ENCODE measurements around the gene PPP4R4. TPM values are rescaled to one million over a fixed set of nuclear protein-coding genes. Genes with fewer than 3 reads are reported as not detected.
"Not testable (repeated sequence)": the region's sequence is repeated elsewhere in the genome, so short reads cannot be mapped to it uniquely, and the experiment has no call there.

The PPP4R4 gene
- total RNA-seq, 1 donor from 2014 or later: not detected

DNA sequence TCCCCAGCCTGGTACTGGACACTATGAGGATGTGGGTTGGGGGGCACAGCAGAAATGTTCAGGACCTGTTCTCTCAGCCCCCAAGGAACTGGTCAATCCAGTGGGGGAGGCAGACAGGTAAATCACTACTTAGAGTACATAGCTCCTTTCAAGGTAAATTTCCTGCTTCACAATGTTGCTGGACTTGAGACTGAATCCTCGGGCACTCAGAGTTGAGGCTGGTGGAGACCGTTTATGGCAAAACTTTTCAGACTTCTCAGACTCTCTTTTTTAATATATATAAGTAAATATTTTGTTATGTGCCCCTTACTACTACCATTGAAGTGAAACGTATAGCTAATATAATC is 119.4 kb downstream of the PPP4R4 start:
- ATAC-seq (ENCODE audit: low read depth): no peak
- H3K27me3 Mint-ChIP-seq: no peaks in the 10 kb centered on the region
- no peaks in the 10 kb centered on the region for H3K36me3 Mint-ChIP-seq (ENCODE audit: low read depth)
- intact Hi-C loops (cut with micrococcal nuclease): no loop called here
- no peak for DNase-seq
- H3K4me3 Mint-ChIP-seq: no peak overlapping the region
- CTCF ChIA-PET: no interaction called here
- TF ChIP-seq, protein P1, sequence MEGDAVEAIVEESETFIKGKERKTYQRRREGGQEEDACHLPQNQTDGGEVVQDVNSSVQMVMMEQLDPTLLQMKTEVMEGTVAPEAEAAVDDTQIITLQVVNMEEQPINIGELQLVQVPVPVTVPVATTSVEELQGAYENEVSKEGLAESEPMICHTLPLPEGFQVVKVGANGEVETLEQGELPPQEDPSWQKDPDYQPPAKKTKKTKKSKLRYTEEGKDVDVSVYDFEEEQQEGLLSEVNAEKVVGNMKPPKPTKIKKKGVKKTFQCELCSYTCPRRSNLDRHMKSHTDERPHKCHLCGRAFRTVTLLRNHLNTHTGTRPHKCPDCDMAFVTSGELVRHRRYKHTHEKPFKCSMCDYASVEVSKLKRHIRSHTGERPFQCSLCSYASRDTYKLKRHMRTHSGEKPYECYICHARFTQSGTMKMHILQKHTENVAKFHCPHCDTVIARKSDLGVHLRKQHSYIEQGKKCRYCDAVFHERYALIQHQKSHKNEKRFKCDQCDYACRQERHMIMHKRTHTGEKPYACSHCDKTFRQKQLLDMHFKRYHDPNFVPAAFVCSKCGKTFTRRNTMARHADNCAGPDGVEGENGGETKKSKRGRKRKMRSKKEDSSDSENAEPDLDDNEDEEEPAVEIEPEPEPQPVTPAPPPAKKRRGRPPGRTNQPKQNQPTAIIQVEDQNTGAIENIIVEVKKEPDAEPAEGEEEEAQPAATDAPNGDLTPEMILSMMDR (IDR thresholded peaks at IDR 0.05): no peak
- no peaks in the 10 kb centered on the region for H3K9me3 Mint-ChIP-seq
- POLR2A ChIA-PET: no interaction called here
- H3K4me1 Mint-ChIP-seq: no peaks in the 10 kb centered on the region
- no peak overlapping the region for H3K27ac Mint-ChIP-seq

DNA sequence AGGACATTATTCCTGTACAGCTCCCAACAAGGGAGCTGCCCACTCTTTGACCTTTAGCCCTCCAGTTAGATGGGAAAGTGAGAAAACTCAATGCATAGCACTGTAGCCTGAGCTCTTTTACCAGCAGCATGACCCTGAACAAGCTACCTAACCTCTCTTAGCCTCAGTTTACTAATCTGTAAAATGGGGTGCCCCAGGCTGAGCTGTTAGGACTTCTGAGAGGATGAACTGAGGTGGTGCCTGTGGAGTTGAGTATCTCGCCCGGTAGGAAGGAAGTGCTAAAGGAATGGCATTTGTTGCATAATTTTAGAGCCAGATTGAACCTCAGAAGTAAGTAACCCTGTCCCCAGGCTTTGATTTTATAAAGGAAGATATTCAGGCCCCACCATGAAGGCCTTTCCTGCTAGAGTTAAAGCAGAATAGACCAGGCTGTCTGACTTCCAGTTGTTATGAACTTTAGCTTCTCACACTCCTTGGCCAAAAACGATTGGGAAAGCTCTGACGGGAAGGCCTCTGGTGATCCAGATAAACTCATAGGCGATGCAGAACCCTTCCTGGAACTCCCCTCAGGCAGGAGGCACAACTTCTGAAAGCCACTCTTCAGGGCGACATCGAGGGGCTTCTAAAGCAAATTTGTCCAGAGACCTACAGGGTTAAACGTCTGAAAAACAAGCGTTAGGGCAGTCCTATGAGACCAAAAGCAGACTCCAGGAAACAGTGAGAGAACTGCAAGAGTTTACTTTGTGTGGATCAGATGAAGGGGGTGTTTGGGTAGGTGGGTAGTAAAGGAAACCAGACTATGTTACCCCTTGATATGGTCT is 121.4 kb downstream of the PPP4R4 start:
- DNase-seq (no peak), ATAC-seq (ENCODE audit: low read depth) (no peak)
- CTCF ChIA-PET: no interaction called here
- intact Hi-C loops (cut with micrococcal nuclease): no loop called here
- no peaks in the 10 kb centered on the region for H3K9me3 Mint-ChIP-seq
- POLR2A ChIA-PET: no interaction called here
- no peaks in the 10 kb centered on the region for H3K4me1 Mint-ChIP-seq
- no peaks in the 10 kb centered on the region for H3K27me3 Mint-ChIP-seq
- TF ChIP-seq, protein P1 (IDR thresholded peaks at IDR 0.05): no peak
- H3K27ac Mint-ChIP-seq: no peak overlapping the region
- H3K36me3 Mint-ChIP-seq (ENCODE audit: low read depth): no peaks in the 10 kb centered on the region
- no peak overlapping the region for H3K4me3 Mint-ChIP-seq

DNA sequence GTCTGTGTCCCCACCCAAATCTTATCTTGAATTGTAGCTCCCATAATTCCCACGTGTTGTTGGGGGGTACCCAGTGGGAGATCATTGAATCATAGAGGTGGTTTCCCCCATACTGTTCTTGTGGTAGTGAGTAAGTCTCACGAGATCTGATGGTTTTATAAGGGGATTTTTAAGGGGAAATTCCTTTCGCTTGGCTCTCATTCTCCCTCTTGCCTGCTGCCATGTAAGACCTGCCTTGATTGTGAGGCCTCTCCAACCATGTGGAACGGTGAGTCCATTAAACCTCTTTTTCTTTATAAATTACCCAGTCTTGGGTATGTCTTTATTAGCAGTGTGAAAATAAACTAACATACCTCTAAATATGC is 122.0 kb downstream of the PPP4R4 start:
- H3K36me3 Mint-ChIP-seq (ENCODE audit: low read depth); H3K27me3 Mint-ChIP-seq; intact Hi-C loops (cut with micrococcal nuclease); H3K4me1 Mint-ChIP-seq; H3K9me3 Mint-ChIP-seq; CTCF ChIA-PET; H3K27ac Mint-ChIP-seq; ATAC-seq (ENCODE audit: low read depth); DNase-seq; POLR2A ChIA-PET; H3K4me3 Mint-ChIP-seq: not testable (repeated sequence)

DNA sequence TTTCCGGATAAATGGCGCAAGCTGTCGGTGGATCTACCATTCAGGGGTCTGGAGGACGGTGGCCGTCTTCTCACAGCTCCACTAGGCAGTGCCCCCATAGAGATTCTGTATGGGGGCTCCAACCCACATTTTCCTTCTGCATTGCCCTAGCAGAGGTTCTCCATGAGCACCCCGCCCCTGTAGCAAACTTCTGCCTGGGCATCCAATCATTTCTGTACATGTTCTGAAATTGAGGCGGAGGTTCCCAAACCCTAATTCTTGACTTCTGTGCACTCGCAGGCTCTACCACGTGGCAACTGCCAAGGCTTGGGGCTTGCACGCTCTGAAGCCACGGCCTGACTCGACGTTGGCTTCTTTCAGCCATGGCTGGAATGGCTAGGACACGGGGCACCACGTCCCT is 124.0 kb downstream of the PPP4R4 start:
- DNase-seq (no peak), ATAC-seq (ENCODE audit: low read depth) (no peak)
- Mint-ChIP-seq H3K9me3 (no peaks in the 10 kb centered on the region), H3K4me1 (no peaks in the 10 kb centered on the region), H3K27ac (no peak overlapping the region), H3K27me3 (no peaks in the 10 kb centered on the region), H3K4me3 (no peak overlapping the region), H3K36me3 (ENCODE audit: low read depth) (no peaks in the 10 kb centered on the region)
- TF ChIP-seq, protein P1 (IDR thresholded peaks at IDR 0.05): no peak
- POLR2A ChIA-PET: no interaction called here
- CTCF ChIA-PET: no interaction called here
- intact Hi-C loops (cut with micrococcal nuclease): no loop called here

DNA sequence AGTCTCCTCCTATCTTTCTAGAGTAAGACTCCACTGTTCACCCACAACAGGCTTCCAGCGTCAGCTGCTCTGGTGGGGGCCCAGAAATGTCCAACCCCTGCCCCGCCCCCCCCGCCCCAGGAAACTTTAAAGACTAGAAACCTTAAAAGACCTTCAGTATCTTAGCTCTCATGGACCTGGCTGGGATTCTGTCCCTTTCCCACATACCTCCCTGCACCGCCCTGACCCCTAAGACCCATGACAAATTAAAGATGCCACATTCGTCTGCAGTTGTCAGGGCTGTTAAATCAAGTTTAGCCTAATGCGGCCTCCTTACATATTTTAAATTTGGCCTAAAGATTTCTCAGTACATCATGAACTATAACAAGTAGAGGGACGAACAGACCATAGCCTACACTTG is 129.0 kb downstream of the PPP4R4 start:
- ATAC-seq (ENCODE audit: low read depth): no peak

More for the DNA sequence above, 129.0 kb downstream of the PPP4R4 start:
- no peaks in the 10 kb centered on the region for H3K27me3 Mint-ChIP-seq
- H3K4me1 Mint-ChIP-seq: no peaks in the 10 kb centered on the region
- TF ChIP-seq, protein P1 (IDR thresholded peaks at IDR 0.05): no peak
- intact Hi-C loops (cut with micrococcal nuclease): no loop called here
- no peak for DNase-seq
- peaks cover 14% of the 10 kb centered on the region for H3K9me3 Mint-ChIP-seq
- no peak overlapping the region for H3K27ac Mint-ChIP-seq
- no peak overlapping the region for H3K4me3 Mint-ChIP-seq
- ChIA-PET CTCF (no interaction called here), POLR2A (no interaction called here)
- no peaks in the 10 kb centered on the region for H3K36me3 Mint-ChIP-seq (ENCODE audit: low read depth)

Data from activated B cell treated with CpG ODN at 0.5 μM for 24 hours (primary cell).